Measurements from ENCODE around the gene CYFIP1.

Gene CYFIP1

GRCh38 chr15:22890296-22890695 lies 89.9 kb downstream of the CYFIP1 start:
- DNase-seq (ENCODE audit: low read depth in 2 of 2), result no peak

GRCh38 chr15:22889146-22889818 lies 90.9 kb downstream of the CYFIP1 start:
- DNase-seq (ENCODE audit: low read depth in 2 of 2), result no peak

GRCh38 chr15:22888120-22888859 lies 91.9 kb downstream of the CYFIP1 start:
- no peak for DNase-seq (ENCODE audit: low read depth in 2 of 2)

GRCh38 chr15:22887157-22887951 lies 92.8 kb downstream of the CYFIP1 start:
- no peak for DNase-seq (ENCODE audit: low read depth in 2 of 2)

GRCh38 chr15:22885120-22885519 lies 95.0 kb downstream of the CYFIP1 start:
- DNase-seq (ENCODE audit: low read depth in 2 of 2), result no peak

GRCh38 chr15:22884344-22884743 lies 95.8 kb downstream of the CYFIP1 start:
- DNase-seq (ENCODE audit: low read depth in 2 of 2), result no peak

GRCh38 chr15:22883196-22883595 lies 97.0 kb downstream of the CYFIP1 start:
- DNase-seq (ENCODE audit: low read depth in 2 of 2), result no peak

- no peak for DNase-seq (ENCODE audit: low read depth in 2 of 2)
These were observed 98.3 kb downstream of the CYFIP1 start for GRCh38 chr15:22881739-22882440.

- no peak for DNase-seq (ENCODE audit: low read depth in 2 of 2)
These were observed 99.0 kb downstream of the CYFIP1 start for GRCh38 chr15:22880981-22881738.

GRCh38 chr15:22880068-22880980 lies 99.8 kb downstream of the CYFIP1 start:
- no peak for DNase-seq (ENCODE audit: low read depth in 2 of 2)

GRCh38 chr15:22878103-22878502 lies 102.1 kb downstream of the CYFIP1 start:
- DNase-seq (ENCODE audit: low read depth in 2 of 2), result no peak

GRCh38 chr15:22877607-22878006 lies 102.6 kb downstream of the CYFIP1 start:
- no peak for DNase-seq (ENCODE audit: low read depth in 2 of 2)

GRCh38 chr15:22877117-22877516 lies 103.1 kb downstream of the CYFIP1 start:
- DNase-seq (ENCODE audit: low read depth in 2 of 2), result no peak

- no peak for DNase-seq (ENCODE audit: low read depth in 2 of 2)
These were observed 105.2 kb downstream of the CYFIP1 start for GRCh38 chr15:22874966-22875365.

GRCh38 chr15:22874256-22874655 lies 105.9 kb downstream of the CYFIP1 start:
- no peak for DNase-seq (ENCODE audit: low read depth in 2 of 2)

- DNase-seq (ENCODE audit: low read depth in 2 of 2), result no peak
These were observed 106.3 kb downstream of the CYFIP1 start for GRCh38 chr15:22873841-22874240.

- DNase-seq (ENCODE audit: low read depth in 2 of 2), result no peak
These were observed 107.0 kb downstream of the CYFIP1 start for GRCh38 chr15:22872936-22873701.

- DNase-seq (ENCODE audit: low read depth in 2 of 2), result no peak
These were observed 108.6 kb downstream of the CYFIP1 start for GRCh38 chr15:22871481-22872086.

GRCh38 chr15:22870865-22871264 lies 109.3 kb downstream of the CYFIP1 start:
- DNase-seq (ENCODE audit: low read depth in 2 of 2), result no peak
